Measurements from ENCODE around the gene COL9A1. TPM values are rescaled to one million over a fixed set of nuclear protein-coding genes. Genes with fewer than 3 reads are reported as not detected.

The COL9A1 gene
- total and polyA plus RNA-seq, 2 donors (not counting 1 experiment from before 2014, with no cell fraction given) = not detected

DNA sequence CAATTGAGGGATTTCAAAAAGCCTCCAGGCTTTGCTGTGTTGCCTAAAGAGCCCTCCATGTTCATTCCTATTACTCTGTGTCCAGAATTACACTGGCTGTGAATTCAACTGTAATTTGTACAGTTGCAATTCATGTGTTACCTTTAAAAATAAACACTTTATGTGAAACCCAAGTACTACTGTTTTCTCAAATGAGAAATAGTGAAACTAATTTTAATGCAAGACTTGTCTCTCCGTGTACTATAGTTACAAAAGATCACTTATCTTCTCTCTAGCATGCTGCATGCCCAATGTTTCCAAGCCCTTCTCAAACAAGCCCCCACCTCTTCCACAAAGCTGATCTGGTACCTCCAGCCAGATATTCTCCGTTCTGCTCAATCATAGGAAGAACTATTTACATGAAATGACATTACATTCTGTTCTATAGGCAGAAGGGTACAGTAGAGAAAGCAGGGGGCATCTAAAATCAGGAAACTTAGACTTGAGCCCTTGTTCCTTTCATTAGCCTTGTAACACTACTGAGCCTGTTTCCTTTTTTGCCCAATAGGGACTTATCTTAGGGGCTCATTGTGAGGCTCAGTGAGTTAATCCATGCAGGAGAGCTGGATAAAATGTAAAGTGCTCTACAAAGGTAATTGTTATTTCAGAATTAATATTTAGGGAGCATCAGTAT, 12.3 kb upstream of the COL9A1 start:
- TF ChIP-seq CTCF (IDR thresholded peaks at IDR 0.05) (no peak), EZH2 (IDR thresholded peaks at IDR 0.05; ENCODE audit: borderline replicate concordance, insufficient read depth, low read depth, low read length, poor library complexity, severe bottlenecking) (no peak)
- no peaks in the 10 kb centered on the region for H3K9me3 Mint-ChIP-seq (ENCODE audit: insufficient read depth)
- Histone ChIP-seq H3K79me2 (ENCODE audit: control insufficient read depth, insufficient read depth, low read length) (no peaks in the 10 kb centered on the region), H4K20me1 (ENCODE audit: control insufficient read depth, insufficient read depth, low read length, poor library complexity, severe bottlenecking) (no peaks in the 10 kb centered on the region), H3K36me3 (replicated peaks in 1 of 2; ENCODE audit: control extremely low read depth in 1 of 2, control insufficient read depth in 1 of 2, extremely low read depth in 1 of 2, insufficient read depth in 2 of 2, low read length in 1 of 2) (no peaks in the 10 kb centered on the region), H3K4me3 (ENCODE audit: control extremely low read depth in 1 of 5, extremely low read depth in 1 of 5, insufficient read depth in 1 of 5, low read depth in 2 of 5, low read length in 4 of 5) (no peak overlapping the region), H3K27ac (ENCODE audit: low read length in 2 of 2) (no peak overlapping the region), H2AFZ (ENCODE audit: insufficient read depth, low read depth, low read length, poor library complexity, severe bottlenecking) (no peak overlapping the region), H3K27me3 (replicated peaks in 1 of 4; ENCODE audit: control extremely low read depth in 1 of 4, control insufficient read depth in 3 of 4, insufficient read depth in 4 of 4, low read length in 3 of 4) (peaks cover 0 to 4% (median 0%) of the 10 kb centered on the region in 4 experiments), H3K9ac (ENCODE audit: low read length) (no peak overlapping the region), H3K4me1 (ENCODE audit: control insufficient read depth in 2 of 2, insufficient read depth in 2 of 2, low read length in 2 of 2) (no peaks in the 10 kb centered on the region), H3K9me3 (ENCODE audit: control extremely low read depth in 1 of 3, control insufficient read depth in 2 of 3, insufficient read depth in 1 of 3, low read length in 2 of 3) (no peaks in the 10 kb centered on the region), H3K4me2 (replicated peaks; ENCODE audit: low read depth, low read length, poor library complexity, severe bottlenecking) (no peak overlapping the region)
- intact Hi-C loops (cut with micrococcal nuclease) = no loop called here
- no peak overlapping the region for H3K27ac Mint-ChIP-seq
- ATAC-seq (ENCODE audit: low read depth) (no peak), DNase-seq (no peak)
- ChIA-PET CTCF (no interaction called here), POLR2A (no interaction called here)
- H3K4me1 Mint-ChIP-seq = no peaks in the 10 kb centered on the region
- WGBS (ENCODE audit: insufficient coverage) = 63% methylated on average over 1 of the region's 2 CpGs
- peaks cover 31% of the 10 kb centered on the region for H3K27me3 Mint-ChIP-seq
- H3K4me3 Mint-ChIP-seq = no peak overlapping the region

DNA sequence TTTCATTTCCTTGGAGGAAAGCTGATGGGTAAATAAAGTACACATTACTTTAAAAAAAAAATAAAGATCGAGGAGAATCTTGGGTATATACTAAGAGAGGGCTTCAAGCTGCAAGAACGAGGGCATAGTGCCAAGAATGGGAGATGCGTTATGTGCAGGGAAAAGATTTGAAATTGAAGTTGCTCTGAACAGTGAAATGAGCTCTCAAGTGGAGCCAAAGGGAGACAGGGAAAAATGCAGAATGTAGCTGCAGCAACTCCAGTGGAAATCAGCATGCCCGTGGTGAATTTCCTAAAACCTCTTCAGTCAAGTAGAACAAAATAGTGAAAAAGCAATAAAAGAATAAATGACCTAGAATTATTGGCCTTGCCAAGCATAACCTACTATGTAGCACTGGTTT, 11.4 kb upstream of the COL9A1 start:
- H3K9me3 Mint-ChIP-seq (ENCODE audit: insufficient read depth) = no peaks in the 10 kb centered on the region
- H3K4me3 Mint-ChIP-seq = no peak overlapping the region
- Histone ChIP-seq H3K4me1 (ENCODE audit: control insufficient read depth in 2 of 2, insufficient read depth in 2 of 2, low read length in 2 of 2) (no peaks in the 10 kb centered on the region), H3K36me3 (replicated peaks in 1 of 2; ENCODE audit: control extremely low read depth in 1 of 2, control insufficient read depth in 1 of 2, extremely low read depth in 1 of 2, insufficient read depth in 2 of 2, low read length in 1 of 2) (no peaks in the 10 kb centered on the region), H2AFZ (ENCODE audit: insufficient read depth, low read depth, low read length, poor library complexity, severe bottlenecking) (no peak overlapping the region), H3K27ac (ENCODE audit: low read length in 2 of 2) (no peak overlapping the region), H3K79me2 (ENCODE audit: control insufficient read depth, insufficient read depth, low read length) (no peaks in the 10 kb centered on the region), H3K9me3 (ENCODE audit: control extremely low read depth in 1 of 3, control insufficient read depth in 2 of 3, insufficient read depth in 1 of 3, low read length in 2 of 3) (no peaks in the 10 kb centered on the region), H3K27me3 (replicated peaks in 1 of 4; ENCODE audit: control extremely low read depth in 1 of 4, control insufficient read depth in 3 of 4, insufficient read depth in 4 of 4, low read length in 3 of 4) (peaks cover 0 to 4% (median 1%) of the 10 kb centered on the region in 4 experiments), H3K4me3 (ENCODE audit: control extremely low read depth in 1 of 5, extremely low read depth in 1 of 5, insufficient read depth in 1 of 5, low read depth in 2 of 5, low read length in 4 of 5) (no peak overlapping the region), H4K20me1 (ENCODE audit: control insufficient read depth, insufficient read depth, low read length, poor library complexity, severe bottlenecking) (no peaks in the 10 kb centered on the region), H3K9ac (ENCODE audit: low read length) (no peak overlapping the region), H3K4me2 (replicated peaks; ENCODE audit: low read depth, low read length, poor library complexity, severe bottlenecking) (no peak overlapping the region)
- H3K4me1 Mint-ChIP-seq = no peaks in the 10 kb centered on the region
- CTCF ChIA-PET = no interaction called here
- intact Hi-C loops (cut with micrococcal nuclease) = loop anchor here (5.0 kb wide), 2 partner anchors 568 to 643 kb away; partner anchors contain the start of gene B3GAT2
- POLR2A ChIA-PET = no interaction called here
- DNase-seq (no peak), ATAC-seq (ENCODE audit: low read depth) (no peak)
- WGBS (ENCODE audit: insufficient coverage) = 100% methylated on average over 2 of the region's 4 CpGs
- TF ChIP-seq EZH2 (IDR thresholded peaks at IDR 0.05; ENCODE audit: borderline replicate concordance, insufficient read depth, low read depth, low read length, poor library complexity, severe bottlenecking) (no peak), CTCF (IDR thresholded peaks at IDR 0.05) (no peak)
- H3K27ac Mint-ChIP-seq = no peak overlapping the region
- peaks cover 28% of the 10 kb centered on the region for H3K27me3 Mint-ChIP-seq

All from B cell (primary cell).